ENCODE data around the gene FLT1.

Gene FLT1

GRCh38 chr13:28447206-28447605 is 47.7 kb downstream of the FLT1 start:
- H3K4me3 ChIP-seq (ENCODE audit: low read length), result no peak overlapping the region
- H3K4me1 ChIP-seq (ENCODE audit: control insufficient read depth, insufficient read depth, low read length), result no peaks in the 10 kb centered on the region
- H3K27me3 ChIP-seq (ENCODE audit: control insufficient read depth, insufficient read depth, low read length), result no peaks in the 10 kb centered on the region
- H3K9ac ChIP-seq (ENCODE audit: low read length), result no peak overlapping the region
- H3K36me3 ChIP-seq (ENCODE audit: control insufficient read depth, insufficient read depth, low read length), result no peaks in the 10 kb centered on the region
- H3K9me3 ChIP-seq (ENCODE audit: control insufficient read depth, low read length), result no peaks in the 10 kb centered on the region

DNA sequence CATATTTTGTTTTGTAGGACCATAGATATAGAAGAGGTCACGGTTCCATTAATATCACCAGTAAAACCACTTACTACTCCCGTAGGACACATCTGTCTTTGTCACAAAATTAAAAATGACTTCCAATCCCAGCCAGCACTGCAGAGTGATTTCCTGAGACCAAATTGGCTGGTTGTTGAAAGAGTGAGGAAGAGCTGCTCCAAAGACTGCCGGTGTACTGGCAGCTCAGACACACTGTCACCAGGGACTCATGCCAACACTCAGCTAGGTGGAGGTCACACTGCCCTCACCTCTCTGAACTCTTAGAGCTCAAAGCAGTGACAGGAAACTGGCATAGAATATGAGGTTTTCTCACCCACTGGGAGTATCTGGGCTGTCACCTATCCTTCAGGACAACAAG is 52.1 kb downstream of the FLT1 start:
- H3K36me3 ChIP-seq (ENCODE audit: control insufficient read depth, insufficient read depth, low read length), result no peaks in the 10 kb centered on the region

DNA sequence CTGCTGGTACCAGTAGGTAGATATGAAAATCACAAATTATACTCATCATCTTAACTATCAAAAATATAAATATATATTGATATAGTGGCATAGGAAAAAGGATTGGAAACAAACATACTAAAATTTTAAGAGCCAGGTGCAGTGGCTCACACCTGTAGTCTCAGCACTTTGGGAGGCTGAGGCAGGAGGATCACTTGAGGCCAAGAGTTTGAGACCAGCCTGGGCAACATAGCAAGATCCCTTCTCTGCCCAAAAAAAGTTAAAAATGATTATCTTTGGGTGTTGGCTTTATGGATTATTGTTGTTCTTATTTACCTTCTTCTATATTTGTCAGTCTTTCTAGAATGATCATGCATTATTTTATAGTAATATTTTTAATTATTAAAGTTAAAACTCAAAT is 53.4 kb downstream of the FLT1 start:
- Histone ChIP-seq H3K9me3 (ENCODE audit: control insufficient read depth, low read length) (no peaks in the 10 kb centered on the region), H3K9ac (ENCODE audit: low read length) (no peak overlapping the region), H3K36me3 (ENCODE audit: control insufficient read depth, insufficient read depth, low read length) (no peaks in the 10 kb centered on the region), H3K27me3 (ENCODE audit: control insufficient read depth, insufficient read depth, low read length) (no peaks in the 10 kb centered on the region), H3K4me1 (ENCODE audit: control insufficient read depth, insufficient read depth, low read length) (no peaks in the 10 kb centered on the region), H3K4me3 (ENCODE audit: low read length) (no peak overlapping the region)

More for the DNA sequence above, 52.1 kb downstream of the FLT1 start:
- Histone ChIP-seq H3K9ac (ENCODE audit: low read length) (no peak overlapping the region), H3K4me1 (ENCODE audit: control insufficient read depth, insufficient read depth, low read length) (no peaks in the 10 kb centered on the region), H3K27me3 (ENCODE audit: control insufficient read depth, insufficient read depth, low read length) (no peaks in the 10 kb centered on the region), H3K4me3 (ENCODE audit: low read length) (no peak overlapping the region), H3K9me3 (ENCODE audit: control insufficient read depth, low read length) (no peaks in the 10 kb centered on the region)

- no peaks in the 10 kb centered on the region for H3K9me3 ChIP-seq (ENCODE audit: control insufficient read depth, low read length)
- H3K9ac ChIP-seq (ENCODE audit: low read length), result no peak overlapping the region
- H3K27me3 ChIP-seq (ENCODE audit: control insufficient read depth, insufficient read depth, low read length), result no peaks in the 10 kb centered on the region
- no peaks in the 10 kb centered on the region for H3K36me3 ChIP-seq (ENCODE audit: control insufficient read depth, insufficient read depth, low read length)
- no peak overlapping the region for H3K4me3 ChIP-seq (ENCODE audit: low read length)
- no peaks in the 10 kb centered on the region for H3K4me1 ChIP-seq (ENCODE audit: control insufficient read depth, insufficient read depth, low read length)
These were observed 54.0 kb downstream of the FLT1 start for GRCh38 chr13:28440774-28441504.

GRCh38 chr13:28438598-28439334 is 56.2 kb downstream of the FLT1 start:
- Histone ChIP-seq H3K9ac (ENCODE audit: low read length) (no peak overlapping the region), H3K36me3 (ENCODE audit: control insufficient read depth, insufficient read depth, low read length) (no peaks in the 10 kb centered on the region), H3K4me1 (ENCODE audit: control insufficient read depth, insufficient read depth, low read length) (no peaks in the 10 kb centered on the region), H3K4me3 (ENCODE audit: low read length) (no peak overlapping the region), H3K27me3 (ENCODE audit: control insufficient read depth, insufficient read depth, low read length) (no peaks in the 10 kb centered on the region), H3K9me3 (ENCODE audit: control insufficient read depth, low read length) (no peaks in the 10 kb centered on the region)

DNA sequence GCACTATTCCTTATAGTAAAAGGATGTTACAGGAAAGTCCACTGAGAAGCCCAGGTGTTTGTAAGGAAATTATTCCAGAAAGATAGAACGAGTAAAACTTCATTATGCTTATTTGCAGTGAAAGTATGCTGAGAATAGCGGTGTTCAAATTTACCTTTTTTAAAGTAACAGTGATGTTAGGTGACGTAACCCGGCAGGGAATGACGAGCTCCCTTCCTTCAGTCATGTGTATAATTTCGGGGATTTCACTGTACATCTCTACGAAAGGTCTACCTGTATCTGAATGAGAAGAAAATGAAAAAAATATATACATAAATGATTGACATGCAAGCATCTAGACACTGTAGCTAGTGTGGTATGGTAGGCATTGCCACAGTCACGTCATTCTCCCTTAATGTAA is 56.9 kb downstream of the FLT1 start:
- no peak overlapping the region for H3K9ac ChIP-seq (ENCODE audit: low read length)
- no peaks in the 10 kb centered on the region for H3K9me3 ChIP-seq (ENCODE audit: control insufficient read depth, low read length)
- H3K4me1 ChIP-seq (ENCODE audit: control insufficient read depth, insufficient read depth, low read length), result no peaks in the 10 kb centered on the region
- H3K27me3 ChIP-seq (ENCODE audit: control insufficient read depth, insufficient read depth, low read length), result no peaks in the 10 kb centered on the region
- H3K36me3 ChIP-seq (ENCODE audit: control insufficient read depth, insufficient read depth, low read length), result no peaks in the 10 kb centered on the region
- no peak overlapping the region for H3K4me3 ChIP-seq (ENCODE audit: low read length)

DNA sequence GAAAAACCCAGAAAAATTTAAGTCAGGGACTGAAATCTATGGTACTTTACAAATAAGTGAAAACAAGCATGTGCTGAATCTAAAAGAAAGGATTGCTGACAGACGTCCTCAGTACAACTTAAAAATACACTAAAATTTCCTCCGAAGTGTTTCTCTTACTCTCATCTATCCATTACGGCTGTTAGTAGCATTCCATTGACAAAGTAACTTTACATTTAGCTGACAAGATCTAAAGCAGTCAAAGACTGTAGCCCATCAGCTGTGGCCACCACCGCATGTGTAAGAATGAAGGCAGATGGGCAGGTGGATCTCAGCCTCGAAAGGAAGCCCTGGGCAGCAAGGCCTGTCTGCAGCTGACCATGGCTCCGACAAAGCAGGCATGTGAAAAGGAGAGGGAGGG is 59.0 kb downstream of the FLT1 start:
- H3K36me3 ChIP-seq (ENCODE audit: control insufficient read depth, insufficient read depth, low read length), result no peaks in the 10 kb centered on the region
- no peaks in the 10 kb centered on the region for H3K9me3 ChIP-seq (ENCODE audit: control insufficient read depth, low read length)

GRCh38 chr13:28434926-28435325 is 60.0 kb downstream of the FLT1 start:
- Histone ChIP-seq H3K36me3 (ENCODE audit: control insufficient read depth, insufficient read depth, low read length) (no peaks in the 10 kb centered on the region), H3K4me1 (ENCODE audit: control insufficient read depth, insufficient read depth, low read length) (no peaks in the 10 kb centered on the region), H3K9ac (ENCODE audit: low read length) (no peak overlapping the region), H3K27me3 (ENCODE audit: control insufficient read depth, insufficient read depth, low read length) (no peaks in the 10 kb centered on the region), H3K9me3 (ENCODE audit: control insufficient read depth, low read length) (no peaks in the 10 kb centered on the region), H3K4me3 (ENCODE audit: low read length) (no peak overlapping the region)

More for the DNA sequence above, 59.0 kb downstream of the FLT1 start:
- H3K4me3 ChIP-seq (ENCODE audit: low read length), result no peak overlapping the region
- H3K9ac ChIP-seq (ENCODE audit: low read length), result no peak overlapping the region
- no peaks in the 10 kb centered on the region for H3K4me1 ChIP-seq (ENCODE audit: control insufficient read depth, insufficient read depth, low read length)
- H3K27me3 ChIP-seq (ENCODE audit: control insufficient read depth, insufficient read depth, low read length), result no peaks in the 10 kb centered on the region

DNA sequence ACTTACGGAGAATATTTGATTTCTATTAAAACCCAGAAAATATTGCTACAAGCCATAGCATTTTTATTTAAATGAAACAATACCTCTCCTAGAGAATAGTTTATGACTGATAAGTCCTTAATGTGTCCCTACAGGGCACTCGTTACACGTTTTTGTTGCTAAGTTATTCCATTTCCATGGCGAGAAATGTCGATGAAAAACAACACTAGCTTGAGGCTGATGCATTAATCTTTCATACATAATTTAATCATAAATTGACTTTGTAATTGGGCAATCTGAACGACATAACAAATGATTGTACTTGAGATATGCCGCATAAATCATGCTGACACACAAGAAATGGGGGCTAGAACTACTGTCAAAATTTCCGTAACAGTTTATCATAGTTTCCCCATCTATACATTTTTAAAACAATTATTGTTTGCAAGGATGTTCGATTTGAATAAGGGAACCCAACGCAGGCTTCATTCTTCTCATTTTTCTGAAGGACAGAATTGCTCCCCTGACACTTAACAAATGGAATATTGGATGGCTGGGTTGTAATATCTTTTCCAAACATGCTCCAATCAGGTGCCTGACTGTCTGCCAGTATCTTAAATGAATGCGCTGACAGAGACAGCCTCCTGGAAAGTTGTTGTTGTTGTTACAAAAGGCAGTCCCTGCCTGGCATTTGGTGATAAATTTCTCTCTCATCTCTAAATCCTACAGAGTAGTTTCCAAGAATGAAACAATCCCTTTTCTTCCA is 61.9 kb downstream of the FLT1 start:
- H3K27me3 ChIP-seq (ENCODE audit: control insufficient read depth, insufficient read depth, low read length), result no peaks in the 10 kb centered on the region
- H3K9me3 ChIP-seq (ENCODE audit: control insufficient read depth, low read length), result no peaks in the 10 kb centered on the region
- H3K9ac ChIP-seq (ENCODE audit: low read length), result no peak overlapping the region
- H3K4me3 ChIP-seq (ENCODE audit: low read length), result no peak overlapping the region
- H3K4me1 ChIP-seq (ENCODE audit: control insufficient read depth, insufficient read depth, low read length), result no peaks in the 10 kb centered on the region
- no peaks in the 10 kb centered on the region for H3K36me3 ChIP-seq (ENCODE audit: control insufficient read depth, insufficient read depth, low read length)

GRCh38 chr13:28429685-28430290 is 65.1 kb downstream of the FLT1 start:
- Histone ChIP-seq H3K36me3 (ENCODE audit: control insufficient read depth, insufficient read depth, low read length) (no peaks in the 10 kb centered on the region), H3K9me3 (ENCODE audit: control insufficient read depth, low read length) (no peaks in the 10 kb centered on the region), H3K4me1 (ENCODE audit: control insufficient read depth, insufficient read depth, low read length) (no peaks in the 10 kb centered on the region), H3K27me3 (ENCODE audit: control insufficient read depth, insufficient read depth, low read length) (no peaks in the 10 kb centered on the region), H3K4me3 (ENCODE audit: low read length) (no peak overlapping the region), H3K9ac (ENCODE audit: low read length) (no peak overlapping the region)

DNA sequence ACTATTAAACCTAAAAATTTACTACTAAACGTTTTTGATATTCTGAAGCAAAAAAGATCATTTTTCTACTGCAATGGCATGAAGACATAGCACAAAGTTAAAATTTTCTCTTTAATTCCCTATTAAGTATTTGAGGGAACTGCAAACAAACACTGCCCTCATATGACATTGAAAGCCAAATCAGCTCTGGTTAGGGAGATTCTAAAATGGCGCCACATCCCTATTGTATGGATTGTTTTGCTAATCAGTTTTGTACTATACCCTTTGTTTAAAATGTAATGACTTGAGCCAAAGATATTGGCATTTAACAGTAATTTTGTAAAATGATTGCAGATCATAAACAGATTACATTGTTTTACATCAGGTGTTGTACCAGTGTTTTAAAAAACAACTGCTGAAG is 65.8 kb downstream of the FLT1 start:
- Histone ChIP-seq H3K9me3 (ENCODE audit: control insufficient read depth, low read length) (no peaks in the 10 kb centered on the region), H3K27me3 (ENCODE audit: control insufficient read depth, insufficient read depth, low read length) (no peaks in the 10 kb centered on the region), H3K4me1 (ENCODE audit: control insufficient read depth, insufficient read depth, low read length) (no peaks in the 10 kb centered on the region), H3K4me3 (ENCODE audit: low read length) (no peak overlapping the region), H3K36me3 (ENCODE audit: control insufficient read depth, insufficient read depth, low read length) (no peaks in the 10 kb centered on the region), H3K9ac (ENCODE audit: low read length) (no peak overlapping the region)

DNA sequence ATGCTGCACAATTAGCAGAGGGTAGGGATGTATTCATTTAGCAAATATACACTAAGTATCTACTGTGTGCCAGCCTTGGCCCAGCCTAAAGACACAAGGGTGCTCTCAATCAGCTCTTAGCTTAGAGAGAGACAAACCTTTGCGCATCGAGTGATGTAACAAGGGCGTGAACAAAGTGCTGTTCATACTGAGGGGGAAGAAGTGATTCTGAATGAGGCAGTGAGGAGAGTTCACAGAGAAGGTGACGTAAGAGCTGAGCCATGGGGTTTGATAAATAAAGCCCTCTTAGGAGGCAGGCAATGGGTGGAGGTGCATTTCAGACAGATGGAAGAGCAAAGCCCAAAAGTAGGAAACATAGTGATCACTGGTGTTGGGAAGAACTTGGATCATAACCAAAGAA is 68.5 kb downstream of the FLT1 start:
- Histone ChIP-seq H3K9me3 (ENCODE audit: control insufficient read depth, low read length) (no peaks in the 10 kb centered on the region), H3K36me3 (ENCODE audit: control insufficient read depth, insufficient read depth, low read length) (no peaks in the 10 kb centered on the region), H3K4me3 (ENCODE audit: low read length) (no peak overlapping the region), H3K9ac (ENCODE audit: low read length) (no peak overlapping the region), H3K4me1 (ENCODE audit: control insufficient read depth, insufficient read depth, low read length) (no peaks in the 10 kb centered on the region), H3K27me3 (ENCODE audit: control insufficient read depth, insufficient read depth, low read length) (no peaks in the 10 kb centered on the region)

All from mucosa of stomach (tissue), 1 donor.